ENCODE results near the gene CCM2L. TPM values are rescaled to one million over a fixed set of nuclear protein-coding genes. Genes with fewer than 3 reads are reported as not detected.

CCM2L gene
- total and polyA plus RNA-seq, 9 of the 15 experiments (the other 6 are each of a cell fraction or from before 2014, with no cell fraction given), result 0.04 TPM; not detected in 8

GRCh38 chr20:32036716-32037485 is 26.7 kb downstream of the CCM2L start (continued):
- no peak for TF ChIP-seq ZNF407 (IDR thresholded peaks at IDR 0.05; ENCODE audit: low read depth)
- TF ChIP-seq NR1H2 (CRISPR knock-in tag; IDR thresholded peaks at IDR 0.05), result no peak
- TF ChIP-seq NFRKB (IDR thresholded peaks at IDR 0.05; ENCODE audit: low read depth), result no peak
- TF ChIP-seq ZNF639 (CRISPR knock-in tag; conservative IDR thresholded peaks at IDR 0.05 in 1 of 2, IDR thresholded peaks at IDR 0.05 in 1 of 2), result no peak
- no peak for TF ChIP-seq ZNF449 (CRISPR knock-in tag; IDR thresholded peaks at IDR 0.05)
- 0 out of 2 replicates have a peak, but pooled peaks have one; percentile 9 for TF ChIP-seq SOX6 (IDR thresholded peaks at IDR 0.05)
- TF ChIP-seq ETV6 (IDR thresholded peaks at IDR 0.05; ENCODE audit: borderline replicate concordance in 1 of 2, low read depth in 2 of 2, low read length in 1 of 2), result no peak
- TF ChIP-seq ETV6 (CRISPR knock-in tag; IDR thresholded peaks at IDR 0.05; ENCODE audit: borderline replicate concordance), result no peak
- no peak for TF ChIP-seq HLTF (IDR thresholded peaks at IDR 0.05)
- TF ChIP-seq NR4A1 (CRISPR knock-in tag; IDR thresholded peaks at IDR 0.05), result no peak
- no peak for TF ChIP-seq NR4A1 (tag; IDR thresholded peaks at IDR 0.05)
- TF ChIP-seq SAP30 (IDR thresholded peaks at IDR 0.05; ENCODE audit: borderline replicate concordance, insufficient read depth, low read depth, low read length, poor library complexity, severe bottlenecking), result no peak
- TF ChIP-seq ZNF398 (CRISPR knock-in tag; IDR thresholded peaks at IDR 0.05), result no peak
- 0 out of 2 replicates have a peak, but pooled peaks have one; percentile 28 for TF ChIP-seq HIVEP1 (CRISPR knock-in tag; IDR thresholded peaks at IDR 0.05)

Measured in K562 (cell line).